Activated CD4-positive, CD25-positive, alpha-beta regulatory T cell (primary cell): ENCODE measurements around the gene ZNF850.
"Not testable (repeated sequence)": the region's sequence is repeated elsewhere in the genome, so short reads cannot be mapped to it uniquely, and the experiment has no call there.

Experiments used
- DNase-seq, 4 experiments: peaks; one replicate each; lab custom pipeline; 2025; lab: John Stamatoyannopoulos, UW

Gene ZNF850

DNA sequence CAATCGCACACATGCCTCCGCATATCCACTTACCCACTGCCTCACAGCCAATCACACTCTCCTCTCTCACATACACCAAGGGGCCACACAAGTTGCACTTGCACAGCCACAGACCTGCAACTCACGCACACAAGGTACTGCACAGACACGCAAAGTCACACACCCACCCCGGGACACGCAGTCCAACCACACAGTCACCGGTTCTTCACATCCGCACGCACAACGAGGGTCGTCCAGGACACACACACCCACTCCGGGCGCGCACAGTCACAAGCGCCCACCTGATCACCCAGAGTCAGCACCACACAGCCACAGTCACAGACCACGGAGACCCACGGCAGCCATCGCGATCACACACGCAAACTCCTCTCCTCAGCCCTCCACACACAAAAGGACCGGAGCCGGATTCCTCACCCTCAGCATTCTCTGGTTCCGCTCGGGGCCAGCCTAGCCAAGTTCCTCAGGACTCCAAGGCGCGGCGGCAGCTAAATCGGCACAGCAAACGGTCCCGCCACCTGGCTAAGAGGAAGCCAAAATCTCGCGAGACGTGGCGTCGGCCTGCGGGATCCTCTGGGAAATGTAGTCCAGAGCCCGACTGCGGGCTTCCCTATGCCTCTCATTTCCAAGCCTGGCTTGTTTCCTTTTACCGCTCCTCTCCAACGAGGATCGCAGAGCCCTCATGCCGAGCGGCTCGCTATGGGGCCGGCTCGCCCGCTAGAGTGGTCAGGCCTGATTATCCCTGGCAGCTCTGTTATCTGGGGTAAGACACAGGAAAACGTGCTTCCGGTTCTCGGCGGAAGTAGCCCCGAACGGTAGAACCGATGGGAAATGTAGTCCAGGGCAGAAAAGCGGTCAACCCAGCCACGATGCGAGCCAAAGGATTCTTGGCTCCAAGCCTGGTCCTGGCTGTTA, at the start of gene ZNF850:
TSS of gene ZNF850 (minus strand) at position 497 of the 912 bp plus-strand sequence. CDS start 10,201 bp downstream, outside the sequence.
- peak; percentile 81 to 94 (median 86) for DNase-seq

DNA sequence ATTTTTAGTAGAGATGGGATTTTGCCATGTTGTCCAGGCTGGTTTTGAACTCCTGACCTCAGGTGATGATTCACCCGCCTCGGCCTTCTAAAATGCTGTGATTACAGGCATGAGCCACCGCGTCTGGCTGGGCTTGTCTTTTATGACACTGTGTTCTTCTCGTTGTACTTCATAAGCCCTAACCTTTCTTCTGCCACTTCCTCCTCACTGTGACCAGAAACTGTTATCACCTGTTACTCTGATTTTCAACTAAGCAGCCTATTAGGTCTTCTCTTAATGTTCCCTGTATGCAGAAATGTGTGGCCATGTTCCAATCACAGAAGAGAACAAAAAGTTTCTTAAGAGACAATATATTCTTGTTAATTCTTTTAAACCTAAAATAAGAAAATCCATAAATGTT, 49.2 kb upstream of the ZNF850 start:
- DNase-seq, result no peak

DNA sequence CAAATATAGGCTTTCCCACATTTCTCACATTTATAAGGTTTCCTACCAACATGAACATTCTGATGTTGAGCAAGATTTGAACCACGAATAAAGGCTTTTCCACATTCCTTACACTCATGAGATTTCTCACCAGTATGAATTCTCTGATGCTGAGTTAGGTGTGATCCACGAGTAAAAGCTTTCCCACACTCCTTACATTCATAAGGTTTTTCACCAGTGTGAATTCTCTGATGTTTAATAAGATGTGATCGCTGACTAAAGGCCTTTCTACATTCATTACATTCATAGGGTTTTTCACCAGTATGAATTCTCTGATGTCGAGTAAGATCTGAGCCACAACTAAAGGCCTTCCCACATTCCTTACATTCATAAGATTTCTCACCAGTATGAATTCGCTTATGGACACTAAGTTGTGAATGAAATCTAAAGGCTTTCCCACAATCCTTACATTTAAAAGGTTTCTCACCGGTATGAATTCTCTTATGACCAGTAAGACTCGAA, 46.6 kb upstream of the ZNF850 start:
- DNase-seq, result no peak

DNA sequence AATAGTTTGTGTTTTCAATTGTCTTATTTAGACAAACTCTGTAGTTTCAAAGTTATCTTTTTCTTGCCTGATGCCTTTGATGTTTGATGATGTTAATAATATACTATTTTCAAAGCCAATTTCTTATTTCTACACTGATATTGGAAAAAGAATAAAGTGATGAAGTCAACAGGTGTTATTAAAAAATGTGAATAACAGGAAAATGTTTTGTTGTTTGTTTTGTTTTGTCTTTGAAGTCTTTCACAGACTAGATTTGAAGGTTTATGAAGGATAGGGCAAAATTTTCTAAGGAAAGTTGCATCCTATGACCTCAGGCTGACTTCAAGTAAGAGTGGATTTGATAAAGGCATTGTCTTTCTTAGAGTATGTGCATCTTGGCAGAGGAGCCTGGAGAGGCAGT, 34.4 kb upstream of the ZNF850 start:
- DNase-seq, result no peak

DNA sequence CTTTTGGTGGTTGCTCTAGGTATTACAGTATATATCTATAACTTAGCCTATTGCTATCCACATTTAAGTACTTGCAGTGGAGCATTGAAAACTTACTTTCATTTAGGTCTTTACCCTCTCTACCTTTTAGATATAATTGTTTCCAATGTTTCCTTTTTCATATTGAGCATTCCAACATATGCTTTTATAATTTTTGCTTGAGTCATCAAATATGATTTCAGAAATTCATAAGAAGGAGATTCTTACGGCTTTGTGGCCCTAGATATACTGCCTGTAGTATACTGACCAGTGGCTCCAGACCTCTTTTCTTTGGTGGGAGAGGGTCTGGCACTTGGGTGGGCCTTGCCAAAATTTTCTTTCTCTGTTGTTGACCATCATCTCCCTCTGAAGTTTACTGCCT, 32.8 kb upstream of the ZNF850 start:
- DNase-seq, result no peak

DNA sequence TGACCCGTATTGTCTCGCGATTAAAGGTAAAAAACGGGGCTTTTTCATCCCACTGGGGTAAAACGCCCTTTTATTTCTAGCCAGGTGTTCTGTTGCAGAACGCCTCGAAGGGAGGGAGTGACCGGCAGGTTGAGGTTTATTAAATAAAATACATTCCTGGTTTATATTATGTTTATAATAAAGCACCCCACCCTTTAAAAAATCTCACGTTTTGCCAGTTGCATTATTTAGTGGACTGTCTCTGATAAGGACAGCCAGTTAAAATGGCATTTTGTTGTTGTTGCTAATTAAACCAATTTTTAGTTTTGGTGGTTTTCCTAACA, 25.1 kb upstream of the ZNF850 start:
- no peak for DNase-seq

DNA sequence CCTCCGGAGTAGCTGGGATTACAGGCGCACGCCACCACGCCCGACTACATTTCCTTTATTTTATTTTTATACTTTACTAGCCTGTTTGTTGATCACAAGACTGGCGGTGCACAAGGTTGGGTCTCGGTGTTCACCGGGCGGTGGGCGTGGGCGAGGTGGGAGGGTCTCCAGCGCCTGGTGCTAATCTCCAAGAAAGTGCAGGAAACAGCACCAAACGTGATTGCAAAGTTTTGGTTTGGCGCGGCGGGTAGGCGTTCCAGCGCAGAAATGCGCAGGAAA, 24.0 kb upstream of the ZNF850 start:
- no peak for DNase-seq

DNA sequence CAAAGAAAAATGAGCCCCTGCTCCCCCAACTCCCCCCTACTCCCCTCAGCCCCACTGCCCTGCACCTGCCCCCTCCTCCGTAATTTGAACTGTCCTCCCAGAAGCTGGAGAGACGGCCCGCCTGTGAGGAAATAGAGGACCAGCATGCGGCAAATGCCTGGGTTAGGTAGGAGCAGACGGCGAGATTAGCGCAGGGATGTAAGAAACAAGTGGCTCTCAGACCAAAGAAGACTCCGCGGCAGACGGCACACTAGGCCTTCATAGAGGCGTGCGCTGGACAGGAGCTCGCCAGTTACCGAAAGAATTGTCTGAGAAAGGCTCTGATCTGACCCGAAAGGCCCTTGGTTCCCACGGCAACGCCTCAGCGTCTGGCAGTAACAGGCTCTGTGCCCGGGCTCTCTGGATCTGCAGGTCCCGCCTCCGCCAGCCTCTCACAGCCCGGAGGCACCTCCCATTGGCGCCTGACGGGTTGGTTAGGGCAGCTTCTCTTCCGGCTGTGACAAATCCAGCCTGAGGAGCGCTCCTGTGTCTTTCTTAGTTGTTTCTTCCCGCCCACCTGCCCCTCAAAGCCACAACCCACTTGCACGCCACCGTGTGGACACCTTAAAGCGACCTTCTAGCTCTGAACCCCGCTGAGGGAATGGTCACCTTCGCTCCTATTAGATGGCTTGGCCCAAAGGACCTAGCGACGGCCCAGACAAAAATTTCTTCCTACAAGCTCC, 19.0 kb upstream of the ZNF850 start:
- DNase-seq, result not testable (repeated sequence)

DNA sequence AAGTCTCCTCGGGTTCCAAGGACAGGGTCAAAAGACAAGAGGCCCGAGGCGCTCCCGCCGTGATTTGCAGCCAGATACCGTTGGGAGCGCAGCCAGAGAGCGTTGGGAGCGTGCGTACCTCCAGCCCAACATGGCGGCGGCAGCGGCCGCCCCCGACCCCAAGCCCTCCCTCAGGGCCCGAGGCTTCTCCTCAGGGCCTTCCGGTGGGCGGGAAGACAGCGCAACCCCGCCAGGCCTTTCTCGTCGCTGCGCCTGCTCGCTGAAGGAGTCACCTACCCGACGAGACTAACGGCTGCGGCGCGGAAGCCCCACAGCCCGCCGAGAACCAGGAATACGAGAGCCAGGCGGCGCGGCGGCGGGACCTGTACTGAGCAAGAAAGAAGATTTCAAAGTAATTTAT, 3.2 kb upstream of the ZNF850 start:
- no peak for DNase-seq

DNA sequence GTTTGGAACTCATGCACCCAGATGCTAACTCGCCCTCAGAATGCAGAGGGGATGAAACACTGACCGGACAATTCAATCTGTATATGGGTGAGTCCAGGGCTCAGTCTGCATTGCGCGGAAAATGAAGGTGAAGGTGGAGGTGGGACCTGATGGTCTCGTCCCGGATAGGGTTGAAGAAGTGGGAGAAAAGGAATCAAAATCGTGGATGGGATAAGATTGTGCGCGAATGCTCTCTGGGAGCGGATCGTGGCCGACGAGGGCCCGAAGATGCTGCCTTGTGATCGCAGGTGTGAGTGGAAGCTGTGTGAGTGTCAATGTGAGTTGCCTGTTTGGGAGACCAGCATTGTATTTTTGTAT, 594 bp upstream of the ZNF850 start:
- no peak for DNase-seq

DNA sequence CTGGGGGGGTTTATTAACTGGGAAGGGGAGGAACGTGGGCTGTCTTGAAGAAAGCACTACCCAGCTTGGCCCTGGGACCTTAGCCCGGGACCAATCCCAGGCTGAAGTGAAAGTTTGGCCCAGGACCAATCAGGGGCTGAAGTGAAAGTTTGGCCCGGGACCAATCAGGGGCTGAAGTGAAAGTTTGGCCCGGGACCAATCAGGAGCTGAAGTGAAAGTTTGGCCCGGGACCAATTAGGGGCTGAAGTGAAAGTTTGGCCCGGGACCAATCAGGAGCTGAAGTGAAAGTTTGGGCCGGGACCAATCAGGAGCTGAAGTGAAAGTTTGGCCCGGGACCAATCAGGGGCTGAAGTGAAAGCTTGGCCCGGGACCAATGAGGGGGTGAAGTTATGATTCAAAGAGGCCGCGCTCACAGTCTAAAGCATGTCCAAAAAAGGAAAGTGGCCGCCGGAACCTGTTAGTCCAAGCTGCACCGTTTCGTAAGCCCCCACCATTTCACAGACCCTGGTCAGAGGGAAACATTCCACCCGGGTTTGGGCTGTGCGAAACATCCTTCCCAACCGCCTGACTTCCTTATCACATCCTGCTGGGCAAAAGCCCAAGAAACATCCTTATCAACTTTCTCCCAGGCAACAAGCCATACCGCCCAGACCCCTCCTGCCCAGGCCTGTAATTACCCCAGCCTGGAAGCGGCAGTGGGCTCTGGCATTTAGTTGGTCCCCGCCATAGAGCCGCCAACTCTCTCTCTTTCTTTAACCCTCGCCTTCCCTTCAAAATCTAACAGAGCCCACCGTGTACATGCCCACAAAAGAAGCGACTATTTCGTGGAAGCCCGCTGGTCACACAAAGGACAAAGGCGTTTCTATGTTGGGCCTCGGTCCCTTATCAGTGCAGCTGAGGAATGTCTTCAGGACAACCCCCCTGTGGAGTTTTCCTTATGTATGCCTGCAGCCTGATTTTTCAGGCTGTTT, 1.1 kb downstream of the ZNF850 start:
- DNase-seq, result peak in 1 of 4 experiments; percentile 2

DNA sequence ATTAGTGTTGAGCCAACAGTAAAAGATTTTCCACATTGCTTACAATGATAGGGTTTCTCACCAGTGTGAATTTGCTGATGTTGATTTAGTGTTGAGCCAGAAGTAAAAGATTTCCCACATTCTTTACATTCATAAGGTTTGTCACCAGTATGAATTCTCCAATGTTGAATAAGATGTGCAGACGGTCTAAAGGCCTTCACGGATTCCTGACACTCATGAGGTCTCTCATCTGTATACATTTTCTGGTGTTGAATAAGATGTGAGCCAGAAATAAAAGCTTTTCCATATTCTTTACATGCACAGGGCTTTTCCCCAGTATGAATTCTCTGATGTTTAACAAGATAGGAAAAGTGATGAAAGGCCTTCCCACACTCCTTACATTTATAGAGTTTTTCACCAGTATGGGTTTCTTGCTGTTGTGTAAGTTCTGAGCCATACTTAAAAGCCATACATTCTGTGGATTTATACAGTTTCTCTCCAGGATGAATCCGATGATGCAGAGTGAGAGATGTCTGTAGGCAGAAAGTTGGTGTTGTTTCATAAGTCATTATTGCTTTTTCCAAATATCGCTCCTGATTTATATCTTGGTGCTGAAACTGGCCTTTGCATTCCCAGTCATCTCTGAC, 22.4 kb downstream of the ZNF850 start:
- no peak for DNase-seq

DNA sequence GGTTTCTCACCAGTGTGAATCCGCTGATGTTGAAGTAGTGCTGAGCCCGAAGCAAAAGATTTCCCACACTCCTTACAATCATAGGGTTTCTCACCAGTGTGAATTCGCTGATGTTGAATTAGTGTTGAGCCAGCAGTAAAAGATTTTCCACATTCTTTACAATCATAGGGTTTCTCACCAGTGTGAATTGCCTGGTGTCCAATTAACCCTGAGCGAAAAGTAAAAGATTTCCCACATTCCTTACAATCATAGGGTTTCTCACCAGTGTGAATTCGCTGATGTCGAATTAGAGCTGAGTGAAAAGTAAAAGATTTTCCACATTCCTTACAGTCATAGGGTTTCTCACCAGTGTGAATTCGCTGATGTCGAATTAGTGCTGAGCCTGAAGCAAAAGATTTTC, 23.0 kb downstream of the ZNF850 start:
- not testable (repeated sequence) for DNase-seq

DNA sequence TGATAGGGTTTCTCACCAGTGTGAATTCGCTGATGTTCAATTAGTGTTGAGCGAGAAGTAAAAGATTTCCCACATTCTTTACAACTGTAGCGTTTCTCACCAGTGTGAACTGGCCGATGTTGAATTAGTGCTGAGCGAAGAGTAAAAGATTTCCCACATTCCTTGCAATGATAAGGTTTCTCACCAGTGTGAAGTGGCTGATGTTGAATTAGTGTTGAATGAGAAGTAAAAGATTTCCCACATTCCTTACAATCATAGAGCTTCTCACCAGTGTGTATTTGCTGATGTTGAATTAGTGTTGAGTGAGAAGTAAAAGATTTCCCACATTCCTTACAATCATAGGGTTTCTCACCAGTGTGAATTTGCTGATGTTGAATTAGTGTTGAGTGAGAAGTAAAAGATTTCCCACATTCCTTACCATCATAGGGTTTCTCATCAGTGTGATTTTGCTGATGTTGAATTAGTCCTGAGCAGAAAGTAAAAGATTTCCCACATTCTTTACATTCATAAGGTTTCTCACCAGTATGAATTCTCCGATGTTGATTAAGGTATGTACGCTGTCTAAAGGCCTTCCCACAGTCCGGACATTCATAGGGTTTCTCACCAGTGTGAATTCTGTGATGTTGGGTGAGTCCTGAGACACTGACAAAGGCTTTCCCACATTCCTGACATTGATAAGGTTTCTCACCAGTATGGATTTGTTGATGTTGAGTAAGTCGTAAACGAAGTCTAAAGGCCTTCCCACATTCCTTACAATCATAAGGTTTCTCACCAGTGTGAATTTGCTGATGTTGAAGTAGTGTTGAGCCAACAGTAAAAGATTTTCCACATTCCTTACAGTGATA, 24.0 kb downstream of the ZNF850 start:
- no peak for DNase-seq

DNA sequence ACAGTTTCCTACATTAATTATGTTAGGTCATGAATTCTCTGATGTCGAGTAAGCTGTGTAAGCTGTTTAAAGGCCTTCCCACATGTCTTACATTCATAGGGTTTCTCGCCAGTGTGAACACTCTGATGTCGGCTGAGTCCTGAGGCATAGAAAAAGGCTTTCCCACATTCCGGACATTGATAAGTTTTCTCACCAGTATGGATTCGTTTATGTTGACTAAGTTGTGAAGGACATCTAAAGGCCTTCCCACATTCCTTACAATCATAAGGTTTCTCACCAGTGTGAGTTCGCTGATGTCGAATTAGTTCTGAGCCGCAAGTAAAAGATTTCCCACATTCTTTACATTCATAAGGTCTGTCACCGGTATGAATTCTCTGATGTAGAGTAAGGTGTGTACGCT, 24.9 kb downstream of the ZNF850 start:
- DNase-seq, result no peak

DNA sequence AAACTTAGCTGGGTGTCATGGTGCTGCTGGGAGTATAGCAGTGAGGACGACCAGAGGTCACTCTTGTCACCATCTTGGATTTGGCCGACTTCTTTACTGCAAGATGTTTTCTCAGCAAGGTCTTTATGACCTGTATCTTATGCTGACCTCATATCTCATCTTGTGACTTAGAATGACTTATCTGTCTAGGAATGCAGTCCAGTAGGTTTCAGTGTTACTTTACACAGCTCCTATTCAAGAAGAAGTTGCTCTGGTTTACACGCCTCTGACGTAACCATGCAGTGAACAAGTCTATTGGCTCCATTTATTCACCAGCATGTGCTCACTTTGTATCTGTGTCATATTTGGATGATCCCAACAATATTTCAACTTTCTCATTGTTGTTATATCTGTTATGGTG, 26.7 kb downstream of the ZNF850 start:
- no peak for DNase-seq

DNA sequence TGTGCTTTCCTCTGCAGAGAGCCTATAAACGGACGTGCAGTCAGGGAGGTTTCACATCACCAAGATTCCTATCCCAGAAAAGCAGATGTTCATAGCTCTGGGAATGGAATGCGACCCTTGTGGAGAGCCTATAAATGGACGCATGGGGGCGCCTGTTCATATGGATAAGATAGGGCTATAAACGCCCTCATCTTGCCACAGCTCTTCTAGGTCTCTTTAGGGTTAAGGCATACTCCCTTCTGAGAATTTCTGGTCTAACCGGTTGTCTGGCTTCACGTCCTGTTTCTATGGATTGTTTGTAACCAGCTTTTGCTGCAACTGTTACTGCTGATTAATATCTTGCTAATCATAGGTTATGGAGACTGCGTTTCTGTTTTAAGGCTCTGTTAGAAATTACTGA, 36.4 kb downstream of the ZNF850 start:
- DNase-seq, result not testable (repeated sequence)

DNA sequence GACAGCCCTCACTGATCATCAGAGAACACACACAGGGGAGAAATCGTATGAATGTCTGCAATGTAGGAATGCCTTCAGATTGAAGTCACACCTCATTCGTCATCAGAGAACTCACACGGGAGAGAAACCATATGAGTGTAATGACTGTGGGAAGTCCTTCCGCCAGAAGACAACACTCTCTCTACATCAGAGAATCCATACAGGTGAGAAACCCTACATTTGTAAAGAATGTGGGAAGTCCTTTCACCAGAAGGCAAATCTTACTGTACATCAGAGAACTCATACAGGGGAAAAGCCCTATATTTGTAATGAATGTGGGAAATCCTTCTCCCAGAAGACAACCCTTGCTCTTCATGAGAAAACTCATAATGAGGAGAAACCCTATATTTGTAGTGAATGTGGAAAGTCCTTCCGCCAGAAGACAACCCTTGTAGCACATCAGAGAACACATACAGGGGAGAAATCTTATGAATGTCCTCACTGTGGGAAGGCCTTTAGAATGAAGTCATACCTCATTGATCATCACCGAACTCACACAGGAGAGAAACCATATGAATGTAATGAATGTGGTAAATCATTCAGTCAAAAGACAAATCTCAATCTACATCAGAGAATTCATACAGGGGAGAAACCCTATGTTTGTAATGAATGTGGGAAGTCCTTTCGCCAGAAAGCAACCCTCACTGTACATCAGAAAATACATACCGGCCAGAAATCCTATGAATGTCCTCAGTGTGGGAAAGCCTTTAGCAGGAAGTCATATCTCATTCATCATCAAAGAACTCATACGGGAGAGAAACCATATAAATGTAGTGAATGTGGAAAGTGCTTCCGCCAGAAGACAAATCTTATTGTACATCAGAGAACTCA, 52.7 kb downstream of the ZNF850 start:
- DNase-seq, result no peak

DNA sequence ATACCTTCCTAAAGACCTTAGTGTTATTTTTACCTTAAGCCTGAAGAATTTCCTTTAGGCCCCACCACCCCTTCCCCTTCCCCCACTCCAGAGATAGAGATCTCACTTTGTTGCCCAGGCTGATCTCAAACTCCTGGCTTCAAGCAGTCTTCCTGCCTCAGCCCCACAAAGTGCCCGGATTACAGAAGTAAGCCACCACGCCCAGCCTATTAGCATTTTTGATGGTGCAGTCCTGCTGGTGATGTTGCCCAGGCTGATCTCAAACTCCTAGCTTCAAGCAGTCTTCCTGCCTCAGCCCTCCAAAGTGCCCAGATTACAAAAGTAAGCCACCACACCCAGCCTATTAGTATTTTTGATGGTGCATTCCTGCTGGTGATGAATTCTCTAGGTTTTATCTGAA, 63.2 kb downstream of the ZNF850 start:
- DNase-seq, result no peak

DNA sequence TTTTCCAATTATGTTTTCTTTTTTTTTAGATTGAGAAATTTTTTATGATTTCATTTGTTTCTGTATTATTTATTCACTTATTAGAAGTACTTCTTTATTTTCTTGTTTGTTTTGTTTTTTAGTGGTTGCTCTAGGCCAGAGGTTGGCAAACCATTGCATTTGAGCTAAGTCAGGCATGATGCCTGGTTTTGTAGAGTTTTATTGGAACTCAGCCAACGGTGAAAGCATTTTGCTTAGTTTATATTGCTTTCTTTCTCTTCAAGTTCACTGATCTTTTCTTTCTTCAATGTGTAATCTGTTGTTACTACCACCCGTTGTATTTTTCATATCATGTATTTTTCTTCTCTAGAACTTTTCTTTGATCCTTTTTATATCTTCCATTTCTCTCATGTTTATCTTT, 65.5 kb downstream of the ZNF850 start:
- DNase-seq, result no peak
